ENCODE measurements around the gene MAST3.

DNA sequence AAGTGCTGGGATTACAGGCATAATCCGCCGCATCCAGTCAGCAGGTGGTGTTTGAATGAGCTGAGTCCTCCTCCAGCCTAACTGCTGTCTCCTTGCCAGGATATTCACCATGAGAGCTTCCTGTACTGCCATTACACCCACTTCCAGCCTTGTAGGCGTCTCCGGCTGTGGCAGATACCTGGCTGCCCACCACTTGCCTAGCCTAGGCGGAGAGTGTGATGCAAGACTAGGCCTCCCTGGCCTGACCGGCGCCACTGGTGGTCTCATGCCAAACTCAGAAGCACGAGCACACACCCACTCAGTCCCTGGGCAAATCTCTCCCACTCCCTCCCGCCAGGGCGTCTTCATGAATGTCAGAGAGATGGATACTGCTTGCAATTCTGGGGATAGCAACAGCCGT lies 27.4 kb upstream of the MAST3 start:
- TF ChIP-seq POLR2AphosphoS5 (IDR thresholded peaks at IDR 0.05; ENCODE audit: low read depth, low read length): no peak
- no peak for TF ChIP-seq POLR2A (IDR thresholded peaks at IDR 0.05; ENCODE audit: low read depth, low read length)

All from GM12891 (cell line).